22Rv1 (cell line): ENCODE data around the gene POR.

ENCODE experiments used
- CTCF ChIP-seq: fragments of 450-650 bp; IDR thresholded peaks from 2 replicates; pipeline ENCODE4 v1.5.1; 2017; ENCODE audit warnings: mild to moderate bottlenecking
- ZFX ChIP-seq: fragments of 450-650 bp; IDR thresholded peaks from 2 replicates; pipeline ENCODE4 v1.6.1; 2017; ENCODE audit warnings: antibody characterized with exemption, borderline replicate concordance

- TF ChIP-seq ZFX: no peak
- no peak for TF ChIP-seq CTCF
Measured at GRCh38 chr7:75869776-75870379, 45.1 kb upstream of the POR start.
